GM21360 (cell line): Measurements from ENCODE around the gene RFC5.
A peak's percentile ranks its signal among the peaks of the same experiment; 100 is the strongest.
"Not testable (repeated sequence)": the region's sequence is repeated elsewhere in the genome, so short reads cannot be mapped to it uniquely, and the experiment has no call there.

Source experiments
- ATAC-seq: cut with Tn5 transposase; IDR thresholded peaks from one replicate; pipeline ENCODE4 v1.9.1; 2021; ENCODE audit warnings: mild to moderate bottlenecking, moderate library complexity; ENCODE audit not compliant: unreplicated experiment

The RFC5 gene

GRCh38 chr12:118016424-118017264 lies at the start of gene RFC5:
Gene RFC5 (plus strand): TSS chr12:118016703. CDS start chr12:118016828, 125 bp downstream.
- ATAC-seq = peak; percentile 97

GRCh38 chr12:117967043-117967442 lies 49.5 kb upstream of the RFC5 start:
- no peak for ATAC-seq

- no peak for ATAC-seq
Observed at GRCh38 chr12:117967512-117967911, 49.0 kb upstream of the RFC5 start.

- no peak for ATAC-seq
Observed at GRCh38 chr12:117968151-117968789, 48.2 kb upstream of the RFC5 start.

- ATAC-seq = peak; percentile 75
Observed at GRCh38 chr12:117968826-117969659, 47.5 kb upstream of the RFC5 start, which contains the start of gene KSR2. Gene KSR2 (minus strand): TSS chr12:117968990. CDS start chr12:117968255, 735 bp downstream.

GRCh38 chr12:117970334-117970733 lies 46.2 kb upstream of the RFC5 start:
- ATAC-seq = no peak

GRCh38 chr12:117972301-117972700 lies 44.2 kb upstream of the RFC5 start:
- no peak for ATAC-seq

- no peak for ATAC-seq
Observed at GRCh38 chr12:117975006-117975405, 41.5 kb upstream of the RFC5 start.

GRCh38 chr12:117977373-117977772 lies 39.1 kb upstream of the RFC5 start:
- ATAC-seq = no peak

- ATAC-seq = no peak
Observed at GRCh38 chr12:117980616-117981015, 35.9 kb upstream of the RFC5 start.

- ATAC-seq = no peak
Observed at GRCh38 chr12:117981267-117981666, 35.2 kb upstream of the RFC5 start.

GRCh38 chr12:117985182-117985581 lies 31.3 kb upstream of the RFC5 start:
- ATAC-seq = no peak

GRCh38 chr12:117986705-117987469 lies 29.6 kb upstream of the RFC5 start:
- no peak for ATAC-seq

- ATAC-seq = no peak
Observed at GRCh38 chr12:117994551-117995438, 21.7 kb upstream of the RFC5 start.

- no peak for ATAC-seq
Observed at GRCh38 chr12:117998719-117999118, 17.8 kb upstream of the RFC5 start.

GRCh38 chr12:117999806-118000205 lies 16.7 kb upstream of the RFC5 start:
- ATAC-seq = not testable (repeated sequence)

GRCh38 chr12:118010903-118011302 lies 5.6 kb upstream of the RFC5 start:
- ATAC-seq = no peak

GRCh38 chr12:118011377-118011776 lies 5.1 kb upstream of the RFC5 start:
- no peak for ATAC-seq

GRCh38 chr12:118011961-118012360 lies 4.5 kb upstream of the RFC5 start:
- no peak for ATAC-seq

GRCh38 chr12:118013283-118013682 lies 3.2 kb upstream of the RFC5 start:
- ATAC-seq = no peak
